HTERT RPE-1 (cell line): ENCODE measurements around the gene NBPF4.
"Not testable (repeated sequence)": the region's sequence is repeated elsewhere in the genome, so short reads cannot be mapped to it uniquely, and the experiment has no call there.

ENCODE experiments used
- in situ Hi-C: fragments of 300-500 bp; cut with MboI; formaldehyde crosslinking; loops from 4 replicates; pipeline ENCODE4 v1.14.3; 2020; ENCODE audit warnings: low sequenced_read_pairs

The NBPF4 gene

DNA sequence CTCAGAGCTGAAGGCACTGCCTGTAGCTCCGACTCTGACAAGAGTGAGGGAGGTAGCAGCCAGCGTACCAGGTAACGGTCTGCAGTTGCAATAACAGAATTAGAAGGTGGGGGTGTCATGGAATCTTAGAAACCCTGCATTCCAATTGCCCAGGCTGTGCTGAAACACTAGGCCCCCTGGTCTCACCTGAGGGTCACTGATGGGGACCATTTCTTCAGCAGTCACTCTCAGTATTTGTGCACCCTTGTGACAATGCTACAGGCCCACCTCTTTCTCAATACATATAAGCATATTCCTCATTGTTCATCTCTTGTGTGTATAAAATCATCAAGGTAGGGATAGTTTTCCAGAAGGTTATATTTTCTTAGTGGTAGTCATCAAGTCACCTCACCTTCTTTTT, at the start of gene NBPF4:
Gene NBPF4 (minus strand): TSS at position 101 of the 400 bp plus-strand sequence. CDS start 315 bp downstream, outside the sequence.
- in situ Hi-C loops: not testable (repeated sequence)

GRCh38 chr1:108282528-108283257, 38.8 kb upstream of the NBPF4 start:
- in situ Hi-C loops: not testable (repeated sequence)

DNA sequence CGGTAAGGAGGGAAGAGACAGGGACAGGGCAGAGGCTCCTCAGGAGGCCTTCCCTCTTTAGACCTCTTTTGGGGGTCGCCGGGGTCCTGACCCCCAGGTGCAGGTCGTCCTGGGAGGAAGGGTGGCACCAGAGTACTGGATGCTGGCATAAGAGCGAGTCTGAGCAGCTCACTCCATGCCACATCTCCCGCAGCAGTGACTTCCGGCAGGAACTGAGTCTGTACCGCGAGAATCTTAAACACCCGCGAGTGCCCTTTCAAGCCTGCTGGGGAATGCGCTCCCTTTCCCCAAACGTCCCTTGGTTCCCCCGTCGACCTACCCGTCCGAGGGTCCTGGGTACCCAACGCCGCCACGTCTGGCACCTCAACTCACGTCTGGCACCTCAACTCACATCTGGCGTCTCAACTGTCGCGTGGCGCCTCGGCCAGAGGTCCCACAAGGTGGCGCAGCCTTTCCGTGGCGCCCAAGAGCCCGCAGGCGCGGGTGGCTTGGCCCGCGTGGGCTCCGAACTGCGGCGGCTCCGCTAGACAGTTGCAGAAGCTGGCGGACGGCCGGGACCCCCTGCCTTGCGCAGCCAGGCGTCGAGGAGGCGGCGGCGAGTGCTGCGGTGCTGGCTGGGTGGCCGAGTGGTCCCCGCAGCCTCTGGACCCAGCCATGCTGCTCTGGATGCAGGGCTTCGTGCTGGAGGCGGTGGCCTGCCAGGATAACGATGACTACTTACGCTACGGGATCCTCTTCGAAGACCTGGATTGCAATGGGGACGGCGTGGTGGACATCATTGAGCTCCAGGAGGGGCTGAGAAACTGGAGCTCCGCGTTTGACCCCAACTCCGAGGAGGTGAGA, 28.8 kb upstream of the NBPF4 start:
- in situ Hi-C loops: not testable (repeated sequence)

GRCh38 chr1:108267097-108267496, 23.2 kb upstream of the NBPF4 start:
- in situ Hi-C loops: not testable (repeated sequence)

GRCh38 chr1:108261967-108262366, 18.1 kb upstream of the NBPF4 start:
- in situ Hi-C loops: not testable (repeated sequence)

DNA sequence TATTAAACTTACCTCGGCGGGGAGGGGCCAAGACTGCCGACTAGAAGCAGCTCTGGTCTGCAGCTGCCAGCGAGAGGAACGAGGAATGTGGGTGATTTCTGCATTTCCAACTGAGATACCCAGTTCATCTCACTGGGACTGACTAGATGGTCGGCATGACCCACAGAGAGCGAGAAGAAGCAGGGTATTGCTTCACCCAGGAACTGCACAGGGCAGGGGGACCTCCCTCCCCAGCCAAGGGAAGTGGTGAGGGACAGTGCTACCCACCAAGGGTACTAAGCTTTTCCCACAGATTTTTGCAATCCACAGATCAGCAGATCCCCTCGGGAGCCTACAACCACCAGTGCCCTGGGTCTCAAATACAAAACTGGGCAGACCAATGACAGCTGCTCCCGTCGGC, 17.6 kb upstream of the NBPF4 start:
- in situ Hi-C loops: not testable (repeated sequence)

GRCh38 chr1:108260578-108261259, 16.8 kb upstream of the NBPF4 start:
- in situ Hi-C loops: not testable (repeated sequence)

GRCh38 chr1:108255426-108255825, 11.6 kb upstream of the NBPF4 start:
- in situ Hi-C loops: not testable (repeated sequence)

DNA sequence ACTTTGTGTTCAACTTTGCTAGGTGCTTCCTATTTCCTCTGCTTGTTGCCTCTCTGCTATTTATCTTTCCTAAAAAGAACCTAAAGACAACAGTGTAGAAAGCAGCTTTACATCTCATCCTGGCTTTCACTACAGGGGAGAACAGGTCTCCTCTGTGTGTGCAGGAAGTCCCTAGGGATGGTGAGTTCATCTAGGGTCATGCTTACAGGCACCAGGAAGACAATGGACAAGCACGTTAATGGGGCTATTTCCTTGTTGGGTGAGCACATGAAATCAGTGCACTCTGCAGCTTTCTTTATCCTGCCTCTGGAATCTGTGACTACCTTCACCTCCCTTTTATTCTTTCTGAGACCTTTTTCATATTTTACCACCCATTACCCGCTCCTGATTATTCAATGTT, 4.5 kb downstream of the NBPF4 start:
- in situ Hi-C loops: not testable (repeated sequence)

GRCh38 chr1:108235308-108235707, 8.6 kb downstream of the NBPF4 start:
- in situ Hi-C loops: not testable (repeated sequence)

DNA sequence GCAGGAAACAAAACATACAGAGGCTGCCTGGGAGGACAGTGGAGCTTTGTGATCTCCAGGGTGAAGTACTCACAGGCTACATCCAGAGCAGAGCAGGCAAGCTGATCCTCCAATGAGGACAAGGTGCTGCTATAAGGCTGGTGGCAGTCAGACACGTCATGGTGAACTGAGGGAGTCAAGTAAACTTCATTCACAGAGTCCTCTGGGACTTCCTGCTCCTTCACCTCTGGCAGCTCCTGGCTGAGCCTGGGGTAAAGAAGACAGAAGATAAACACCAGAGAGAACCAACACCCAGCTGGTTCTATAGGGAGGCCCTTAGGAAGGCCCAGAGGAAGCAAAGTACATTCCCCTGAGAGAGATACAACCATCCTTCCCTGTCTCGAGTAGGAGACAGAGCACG, 11.7 kb downstream of the NBPF4 start:
- in situ Hi-C loops: not testable (repeated sequence)

- in situ Hi-C loops: not testable (repeated sequence)
These were observed 13.9 kb downstream of the NBPF4 start for GRCh38 chr1:108229976-108230375.

- in situ Hi-C loops: not testable (repeated sequence)
These were observed 16.1 kb downstream of the NBPF4 start for GRCh38 chr1:108227772-108228171.

DNA sequence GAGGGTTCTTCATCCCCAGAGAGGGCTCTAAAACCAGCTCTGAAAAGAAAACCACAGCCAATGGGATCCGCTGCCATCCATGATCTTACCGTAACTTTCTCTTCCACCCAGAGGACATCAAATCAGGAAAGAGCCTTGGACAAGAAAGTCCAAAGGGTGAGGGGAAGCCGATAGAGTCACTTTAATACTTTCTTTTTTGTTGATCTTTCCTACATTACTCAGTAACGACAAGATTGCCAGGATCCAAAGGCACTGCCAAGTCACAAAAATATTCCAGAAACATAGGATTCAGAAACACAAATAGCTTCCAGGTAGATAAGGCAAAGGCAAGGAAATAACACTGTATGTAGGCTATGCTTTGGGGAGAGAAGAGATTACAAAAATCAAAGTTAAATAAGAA, 17.0 kb downstream of the NBPF4 start:
- in situ Hi-C loops: not testable (repeated sequence)

DNA sequence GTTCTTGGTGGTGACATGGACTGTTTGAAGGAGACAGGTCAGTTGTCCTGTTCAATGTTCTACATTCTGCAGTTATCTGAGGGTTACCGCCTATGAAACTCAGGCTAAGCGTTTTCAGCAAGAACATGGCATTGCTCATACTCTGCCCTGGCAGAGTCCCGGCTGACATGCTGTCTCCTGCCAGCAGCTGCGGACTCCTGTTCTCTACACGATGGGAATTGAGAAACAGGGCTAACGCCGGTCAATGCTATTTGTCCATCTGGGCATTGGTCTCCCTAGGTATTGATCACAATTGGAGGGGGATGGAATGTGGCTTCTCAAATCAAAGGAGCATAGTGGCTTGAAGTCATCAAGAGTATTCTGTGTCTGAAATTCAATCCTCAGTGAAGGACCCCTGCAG, 20.6 kb downstream of the NBPF4 start:
- in situ Hi-C loops: not testable (repeated sequence)

- in situ Hi-C loops: not testable (repeated sequence)
These were observed 26.2 kb downstream of the NBPF4 start for GRCh38 chr1:108217515-108218174.

DNA sequence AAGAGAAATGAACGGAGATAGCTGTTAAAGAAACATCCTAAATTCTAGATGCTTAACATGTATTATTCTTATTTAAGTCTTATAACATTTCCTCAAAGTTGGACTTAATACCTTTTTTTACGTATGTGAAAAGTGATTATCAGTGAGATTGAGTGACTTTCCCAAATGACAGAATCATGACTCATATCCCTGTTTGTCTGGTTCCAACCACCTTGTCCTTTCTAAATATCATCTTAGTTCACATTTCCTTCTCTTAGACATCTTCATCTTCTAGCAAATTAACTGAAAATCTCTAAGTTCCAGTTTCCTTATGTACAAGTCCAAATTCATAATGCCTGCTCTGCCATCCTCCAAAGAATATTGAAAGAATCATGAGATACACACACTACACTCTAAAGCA, 26.9 kb downstream of the NBPF4 start:
- in situ Hi-C loops: not testable (repeated sequence)

- in situ Hi-C loops: not testable (repeated sequence)
These were observed 27.6 kb downstream of the NBPF4 start for GRCh38 chr1:108216028-108216890.

- in situ Hi-C loops: not testable (repeated sequence)
These were observed 29.0 kb downstream of the NBPF4 start for GRCh38 chr1:108214641-108215465.
